Islet precursor cell (in vitro differentiated cells): ENCODE data around the gene VMO1.
A peak's percentile ranks its signal among the peaks of the same experiment; 100 is the strongest.

Experiments used
- DNase-seq: peaks from one replicate; pipeline ENCODE4 v3.0.0-alpha.2; 2018

The VMO1 gene

DNA sequence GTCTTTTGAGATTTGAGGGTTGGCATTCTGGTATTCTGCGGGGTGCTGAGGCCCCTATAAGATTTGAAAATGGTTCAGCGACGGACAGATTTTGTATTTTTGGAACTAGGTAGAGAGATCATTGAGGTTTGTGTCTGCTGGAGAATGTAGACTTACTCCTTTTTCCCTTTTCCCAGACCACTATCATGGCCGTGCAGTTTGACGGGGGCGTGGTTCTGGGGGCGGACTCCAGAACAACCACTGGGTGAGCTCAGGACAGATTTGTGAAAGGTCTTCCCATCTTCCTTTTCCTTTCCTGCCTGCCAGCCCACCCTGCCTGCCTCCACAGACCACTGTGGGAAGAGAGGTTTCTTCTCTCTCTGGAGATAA lies 10.4 kb upstream of the VMO1 start:
- peak; percentile 84 for DNase-seq

DNA sequence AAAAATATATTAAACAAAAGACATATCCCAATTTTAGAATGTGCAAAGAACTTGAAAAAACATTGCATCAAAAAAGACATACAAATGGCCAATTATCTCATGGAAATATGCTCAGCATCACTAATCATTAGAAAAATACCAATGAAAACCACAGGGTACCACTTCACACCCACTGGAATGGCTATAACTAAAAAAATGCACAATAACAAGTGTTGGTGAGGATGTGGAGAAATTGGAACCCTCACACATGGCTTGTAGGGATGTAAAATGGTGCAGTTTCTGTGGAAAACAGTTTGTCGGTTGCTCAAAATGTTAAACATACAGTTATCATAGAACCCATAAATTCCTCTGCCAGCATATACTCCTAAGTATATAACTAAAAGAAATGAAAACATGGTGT lies 9.0 kb upstream of the VMO1 start:
- DNase-seq: no peak

DNA sequence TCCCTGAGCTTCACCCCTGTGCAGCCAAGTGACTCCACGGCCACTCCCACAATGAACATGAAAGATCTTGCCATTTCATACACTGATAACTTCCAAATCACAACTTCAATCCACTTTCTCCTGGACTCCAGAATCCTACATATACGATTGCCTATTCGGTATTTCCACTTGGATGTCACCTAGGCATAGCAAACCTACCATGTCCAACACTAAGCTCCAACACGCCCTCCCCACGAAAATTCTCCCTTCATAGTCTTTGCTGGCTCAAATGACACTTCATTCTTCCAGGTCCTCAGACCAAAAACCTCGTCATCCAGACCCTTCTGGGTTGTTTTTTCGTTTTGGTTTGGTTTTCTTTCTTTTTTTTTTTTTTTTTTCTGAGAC lies 4.5 kb upstream of the VMO1 start:
- no peak for DNase-seq

DNA sequence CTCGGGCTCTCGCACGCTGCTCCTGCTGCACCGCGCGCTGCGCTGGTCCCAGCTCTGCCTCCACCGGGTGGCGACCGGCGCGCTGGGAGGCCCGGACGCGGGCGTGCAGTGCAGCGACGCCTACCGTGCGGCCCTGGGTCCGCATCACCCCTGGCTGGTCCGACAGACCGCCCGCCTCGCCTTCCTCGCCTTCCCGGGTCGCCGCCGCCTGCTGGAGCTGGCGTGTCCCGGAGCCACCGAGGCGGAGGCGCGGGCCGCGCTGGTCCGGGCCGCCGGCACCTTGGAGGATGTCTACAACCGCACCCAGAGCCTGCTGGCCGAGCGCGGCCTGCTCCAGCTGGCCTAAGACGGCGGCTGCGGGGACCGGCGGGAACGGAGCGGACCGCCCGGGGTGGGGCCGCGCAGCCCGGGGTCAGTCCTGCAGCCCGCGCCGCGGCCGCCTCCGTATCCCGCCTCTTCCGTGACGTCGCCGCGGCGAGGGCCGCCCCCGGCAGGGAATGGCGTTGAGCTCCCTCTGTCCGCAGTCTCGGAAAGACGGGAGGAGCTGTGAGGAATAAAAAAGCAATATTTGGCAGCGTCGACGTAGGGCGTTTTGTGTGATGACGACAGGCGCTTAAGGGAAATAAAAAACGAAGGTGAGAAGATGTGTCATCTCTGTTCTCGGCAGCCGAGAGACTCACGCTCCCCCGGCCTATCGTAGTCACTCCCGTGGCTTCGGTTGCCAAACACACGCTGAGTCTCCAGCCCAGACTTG lies 4.0 kb upstream of the VMO1 start:
- DNase-seq: peak; percentile 98

DNA sequence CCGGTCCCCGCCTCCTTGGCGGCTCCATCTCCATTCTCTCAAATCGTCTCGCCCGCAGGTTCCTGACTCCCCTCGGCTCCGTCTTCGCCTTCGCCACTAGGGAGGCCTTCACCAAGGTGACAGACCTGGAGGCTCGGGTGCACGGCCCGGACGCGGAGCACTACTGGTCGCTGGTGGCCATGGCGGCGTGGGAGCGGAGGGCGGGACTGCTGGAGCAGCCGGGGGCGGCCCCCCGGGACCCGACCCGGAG lies 3.5 kb upstream of the VMO1 start:
- no peak for DNase-seq

DNA sequence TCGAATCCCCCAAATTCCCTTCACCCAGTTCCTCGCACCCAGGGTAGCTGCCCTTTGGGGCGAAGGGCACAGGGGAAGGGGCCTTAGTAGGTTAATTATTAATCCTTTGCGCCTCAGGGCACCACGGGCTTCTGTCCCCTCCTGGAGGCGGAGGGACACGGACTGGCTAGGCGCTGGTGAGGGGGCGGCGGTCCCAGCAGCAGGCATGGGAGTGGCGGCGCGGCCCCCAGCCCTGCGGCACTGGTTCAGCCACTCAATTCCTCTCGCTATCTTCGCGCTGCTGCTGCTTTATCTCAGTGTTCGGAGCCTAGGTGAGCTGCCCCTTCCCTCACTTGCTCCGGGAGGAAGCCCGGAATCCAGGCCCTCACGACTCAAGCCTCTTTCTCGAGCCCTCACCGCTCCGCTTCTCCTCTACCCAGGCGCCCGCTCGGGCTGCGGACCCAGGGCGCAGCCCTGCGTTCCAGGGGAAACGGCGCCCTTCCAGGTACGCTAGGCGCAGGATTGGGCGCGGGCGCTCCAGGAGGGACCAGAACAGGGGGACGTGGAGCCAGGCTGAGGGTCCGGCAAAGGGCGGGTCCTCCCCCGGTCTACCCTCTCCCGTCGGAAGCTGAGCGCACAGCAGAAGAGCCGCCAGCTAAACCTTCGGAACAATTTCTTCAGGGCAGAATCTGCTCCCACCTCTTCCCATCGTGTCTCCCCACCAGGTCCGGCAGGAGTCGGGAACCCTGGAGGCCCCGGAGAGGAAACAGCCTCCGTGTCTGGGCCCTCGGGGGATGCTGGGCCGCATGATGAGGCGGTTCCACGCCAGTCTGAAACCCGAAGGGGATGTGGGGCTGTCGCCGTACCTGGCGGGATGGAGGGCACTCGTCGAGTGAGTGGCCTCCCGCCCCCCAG lies 2.9 kb upstream of the VMO1 start, which contains the start of gene GLTPD2:
Gene GLTPD2, plus strand, starts transcription at position 158 of the 894 bp plus-strand sequence. Its CDS starts 48 bp downstream, at position 206.
- peak; percentile 76 for DNase-seq

DNA sequence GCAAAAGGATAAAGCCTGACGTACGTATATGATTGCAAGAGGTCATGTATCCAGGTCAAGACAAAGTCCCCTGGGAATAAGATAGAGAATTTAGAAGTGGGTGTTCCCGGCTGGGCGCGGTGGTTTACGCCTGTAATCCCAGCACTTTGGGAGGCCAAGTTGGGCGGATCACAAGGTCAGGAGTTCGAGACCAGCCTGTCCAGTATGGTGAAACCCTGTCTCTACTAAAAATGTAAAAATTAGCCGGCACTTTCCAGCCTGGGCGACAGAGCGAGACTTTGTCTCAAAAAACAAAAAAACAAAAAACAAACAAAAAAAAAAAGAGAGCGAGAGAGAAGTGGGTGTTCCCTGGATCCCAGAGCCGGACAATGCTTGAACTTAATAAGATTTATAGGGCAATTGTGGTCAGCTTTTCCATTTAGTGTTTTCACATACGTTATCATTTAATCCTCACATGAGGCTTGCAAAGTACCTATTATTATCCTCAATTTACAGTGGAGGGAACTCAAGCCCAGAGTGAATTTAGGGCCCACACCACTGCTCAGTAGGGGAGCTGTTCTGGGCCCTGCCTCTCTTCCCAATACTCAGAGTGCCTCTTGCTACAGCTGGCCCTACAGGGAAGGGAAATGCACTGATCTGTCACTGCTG lies 2.1 kb upstream of the VMO1 start:
- DNase-seq: no peak

DNA sequence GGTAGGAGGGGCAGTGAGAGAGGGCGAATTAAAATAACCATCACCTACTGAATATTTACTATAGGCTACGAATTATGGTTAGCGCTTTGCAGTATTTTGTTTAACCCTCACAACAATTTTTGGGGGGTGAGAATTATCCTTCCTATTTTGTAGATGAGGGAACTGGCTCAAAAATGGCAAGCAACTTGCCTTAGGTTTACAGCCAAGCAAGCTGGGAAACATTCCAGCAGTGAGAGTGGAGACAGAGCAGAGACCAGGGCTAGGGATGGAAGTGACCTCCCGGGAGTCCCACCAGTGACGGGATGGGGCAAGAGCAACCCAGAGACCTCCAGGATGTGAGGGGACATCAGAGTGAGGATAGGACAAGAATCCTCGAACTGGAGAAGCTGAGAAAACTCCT lies 352 bp upstream of the VMO1 start:
- no peak for DNase-seq

DNA sequence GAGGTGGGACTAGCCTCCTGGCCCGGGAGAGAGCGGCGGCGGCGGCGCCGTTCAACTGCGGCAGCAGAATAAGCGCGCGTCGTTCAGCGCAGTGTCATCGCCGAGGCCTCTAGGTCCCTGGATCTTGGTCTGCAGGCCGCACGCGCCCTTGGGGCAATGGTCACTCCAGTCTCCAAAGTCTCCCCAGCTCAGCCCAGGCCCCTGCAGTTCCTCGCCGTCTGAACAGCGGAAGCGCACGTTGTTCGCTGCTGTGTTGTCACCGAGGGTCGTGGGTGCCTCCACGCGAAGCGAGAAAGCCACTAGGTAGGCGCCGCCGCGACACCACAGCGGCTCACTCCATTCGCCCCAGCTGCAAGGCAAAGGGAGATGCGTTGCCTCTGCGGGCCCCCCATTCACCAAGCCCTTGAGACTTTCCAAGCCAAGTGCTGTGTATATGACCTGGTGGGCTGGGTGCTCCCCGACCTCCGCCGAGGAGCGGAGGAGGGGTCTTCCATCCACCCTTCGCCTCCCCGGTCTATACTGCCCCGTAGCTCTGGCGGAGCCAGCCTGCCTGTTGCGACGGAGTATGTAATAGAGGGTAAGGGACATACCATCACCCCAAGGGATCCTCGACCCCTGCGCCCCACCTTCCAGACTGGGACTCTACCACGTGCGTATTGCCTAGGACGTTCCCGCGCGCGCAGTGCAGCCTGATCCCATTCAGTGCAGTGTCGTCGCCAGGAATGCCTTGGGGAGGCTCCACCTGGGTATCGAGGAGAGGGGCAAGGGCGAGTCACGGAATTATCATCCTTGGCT lies 656 bp downstream of the VMO1 start:
- DNase-seq: no peak

DNA sequence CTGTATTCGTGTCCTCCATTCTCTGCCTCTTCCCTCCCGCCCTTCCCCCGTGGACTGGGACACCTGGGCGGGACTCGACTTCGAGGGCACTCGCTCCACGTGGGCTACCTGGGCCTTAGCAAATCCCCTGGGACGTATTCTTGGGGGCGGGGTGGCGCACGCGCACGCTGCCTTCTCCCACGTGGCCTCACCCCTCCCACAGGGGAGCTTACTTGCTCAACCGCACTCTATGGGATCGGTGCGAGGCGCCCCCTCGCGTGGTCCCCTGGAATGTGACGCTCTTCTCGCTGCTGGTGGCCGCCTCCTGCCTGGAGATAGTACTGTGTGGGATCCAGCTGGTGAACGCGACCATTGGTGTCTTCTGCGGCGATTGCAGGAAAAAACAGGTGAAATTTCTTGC lies 3.5 kb downstream of the VMO1 start:
- no peak for DNase-seq

DNA sequence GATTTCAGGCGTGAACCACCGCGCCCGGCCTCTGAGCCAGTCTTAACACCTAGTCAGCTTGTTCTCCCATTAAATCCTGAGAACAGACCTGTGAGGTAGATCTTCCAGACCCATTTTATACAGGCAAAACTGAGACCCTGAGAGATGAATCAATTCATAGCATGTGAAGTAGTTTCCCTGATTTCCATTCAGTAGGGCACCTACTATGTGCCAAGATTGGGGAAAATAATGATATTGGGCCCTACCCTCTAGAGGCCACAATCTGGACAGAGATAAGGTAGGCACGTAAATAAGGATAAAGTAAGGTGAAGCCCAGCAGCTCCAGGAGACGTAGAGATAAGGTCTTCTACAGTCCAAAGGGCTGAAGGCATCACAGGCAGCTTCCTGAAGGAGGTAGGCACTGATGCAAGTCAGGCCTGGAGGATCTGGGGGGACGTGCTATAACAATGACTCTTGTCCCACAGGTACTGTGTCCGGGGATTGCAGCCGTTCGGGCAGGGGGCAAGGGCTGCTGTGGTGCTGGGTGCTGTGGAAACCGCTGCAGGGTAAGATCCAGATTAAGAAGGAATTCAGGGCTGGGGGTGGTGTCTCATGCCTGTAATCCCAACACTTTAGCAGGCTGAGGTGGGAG lies 5.7 kb downstream of the VMO1 start:
- no peak for DNase-seq

DNA sequence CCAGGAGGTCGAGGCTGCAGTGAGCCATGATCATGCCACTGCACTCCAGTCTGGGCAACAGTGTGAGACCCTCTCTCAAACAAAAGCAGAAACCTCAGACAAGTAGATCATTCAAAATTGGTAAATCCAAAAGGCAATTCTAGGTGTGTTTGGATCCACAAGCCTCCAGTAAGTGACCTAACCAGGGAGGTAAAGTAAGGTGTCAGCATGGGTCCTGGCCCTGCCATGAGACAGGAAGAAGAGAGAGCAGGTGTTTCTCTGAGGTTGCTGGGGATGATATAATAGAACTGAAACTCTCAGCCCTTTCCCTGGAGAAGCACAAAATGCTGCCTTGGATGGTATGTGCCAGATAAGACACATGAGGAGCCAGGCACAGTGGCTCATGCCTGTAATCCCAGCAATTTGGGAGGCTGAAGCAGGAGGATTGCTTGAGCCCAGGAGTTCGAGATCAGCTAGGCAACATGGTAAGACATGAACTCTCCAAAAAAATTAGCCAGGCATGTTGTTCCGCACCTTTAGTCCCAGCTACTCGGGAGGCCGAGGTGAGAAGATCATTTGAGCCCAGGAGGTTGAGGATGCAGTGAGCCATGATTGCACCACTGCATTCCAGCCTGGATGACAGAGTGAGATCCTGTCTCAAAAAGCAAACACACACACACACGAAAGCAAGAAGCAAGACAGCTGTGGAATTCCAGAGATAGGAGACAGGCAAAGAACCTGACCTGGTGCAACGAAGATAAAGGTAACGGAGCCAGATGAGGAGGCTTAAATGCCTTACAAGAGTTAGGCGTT lies 8.0 kb downstream of the VMO1 start:
- peak; percentile 67 for DNase-seq

DNA sequence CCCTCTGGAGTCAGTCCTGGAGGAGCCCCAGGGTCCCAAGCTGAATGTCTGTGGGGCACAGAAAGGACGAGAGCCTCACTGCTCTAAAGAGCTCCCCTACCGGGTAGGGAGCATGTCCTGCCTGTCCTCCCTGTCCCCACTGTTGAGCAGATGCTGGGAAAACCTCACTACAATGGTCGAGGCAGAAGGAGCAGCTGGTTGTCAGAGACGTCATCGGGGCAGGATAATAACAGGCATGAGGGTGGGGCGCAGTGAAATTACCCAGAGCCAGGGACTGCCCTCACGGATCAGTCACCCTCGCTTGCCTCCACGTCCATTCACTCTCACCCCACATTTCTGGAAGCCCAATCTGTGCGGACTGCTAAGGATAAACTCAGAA lies 13.9 kb downstream of the VMO1 start:
- DNase-seq: no peak

DNA sequence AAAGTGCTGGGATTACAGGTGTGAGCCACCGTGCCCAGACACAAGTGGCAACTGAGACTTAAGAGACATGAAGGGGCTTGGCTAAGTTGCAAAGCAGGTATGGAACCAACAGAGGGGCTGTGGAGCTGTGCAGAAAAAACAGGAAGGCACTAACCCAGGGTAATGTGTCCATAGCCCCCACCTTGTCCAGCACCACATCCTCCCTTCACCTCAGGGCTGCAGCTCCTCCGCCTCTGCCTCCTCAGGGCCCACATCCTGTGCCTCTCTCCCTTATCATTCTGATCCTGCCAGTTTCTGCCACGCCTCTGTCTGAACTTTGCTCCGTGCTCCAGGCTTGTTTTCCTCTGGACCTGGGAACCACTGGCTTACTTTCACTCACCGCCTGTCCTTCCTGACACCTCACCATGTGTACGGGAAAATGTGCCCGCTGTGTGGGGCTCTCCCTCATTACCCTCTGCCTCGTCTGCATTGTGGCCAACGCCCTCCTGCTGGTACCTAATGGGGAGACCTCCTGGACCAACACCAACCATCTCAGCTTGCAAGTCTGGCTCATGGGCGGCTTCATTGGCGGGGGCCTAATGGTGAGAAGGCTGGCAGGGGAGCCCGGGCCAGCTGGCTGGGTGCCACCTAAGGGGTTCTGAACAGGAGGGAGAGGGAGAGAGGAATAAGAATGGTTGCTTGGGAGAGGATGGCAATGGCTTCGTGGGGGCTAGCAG lies 14.5 kb downstream of the VMO1 start, which contains the start of gene TM4SF5:
Gene TM4SF5, plus strand, starts transcription at position 368 of the 716 bp plus-strand sequence. Its CDS starts 37 bp downstream, at position 405.
- no peak for DNase-seq

DNA sequence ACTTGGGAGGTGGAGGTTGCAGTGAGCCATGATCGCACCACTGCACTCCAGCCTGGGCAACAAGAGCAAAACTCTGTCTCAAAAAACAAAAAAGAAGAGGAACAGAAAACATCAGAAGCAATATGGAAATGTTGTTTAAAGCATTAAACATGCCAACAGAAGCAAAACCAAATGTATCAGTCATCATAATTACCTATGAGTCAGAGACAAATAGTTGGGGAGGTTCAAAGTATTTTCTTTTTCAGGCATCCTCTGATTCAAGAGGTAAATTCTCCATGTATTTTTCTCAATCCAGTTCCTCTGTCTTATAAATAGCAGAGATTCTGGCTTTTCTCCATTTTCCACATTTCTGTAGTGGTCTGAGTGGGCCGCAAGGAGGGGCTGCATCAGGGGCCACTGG lies 16.5 kb downstream of the VMO1 start:
- DNase-seq: no peak

DNA sequence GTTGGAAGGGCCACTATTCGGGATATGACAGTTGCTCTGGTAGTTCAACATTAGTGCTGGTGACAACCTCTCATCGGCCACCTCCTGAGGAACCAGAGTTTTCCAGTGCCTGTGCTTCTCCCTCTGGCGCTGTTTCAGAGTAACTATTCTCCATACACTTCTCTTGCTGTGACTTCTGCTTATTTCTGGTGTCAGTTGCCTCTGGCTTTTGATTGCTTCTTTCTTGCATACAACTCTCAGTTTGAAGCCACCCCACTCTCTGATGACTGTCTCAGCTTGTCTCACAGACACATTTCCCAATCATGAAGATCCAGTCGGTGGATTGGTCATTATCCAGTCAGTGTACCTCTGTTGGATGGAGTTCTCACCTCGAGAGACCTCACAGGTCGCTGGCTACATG lies 17.9 kb downstream of the VMO1 start:
- no peak for DNase-seq

DNA sequence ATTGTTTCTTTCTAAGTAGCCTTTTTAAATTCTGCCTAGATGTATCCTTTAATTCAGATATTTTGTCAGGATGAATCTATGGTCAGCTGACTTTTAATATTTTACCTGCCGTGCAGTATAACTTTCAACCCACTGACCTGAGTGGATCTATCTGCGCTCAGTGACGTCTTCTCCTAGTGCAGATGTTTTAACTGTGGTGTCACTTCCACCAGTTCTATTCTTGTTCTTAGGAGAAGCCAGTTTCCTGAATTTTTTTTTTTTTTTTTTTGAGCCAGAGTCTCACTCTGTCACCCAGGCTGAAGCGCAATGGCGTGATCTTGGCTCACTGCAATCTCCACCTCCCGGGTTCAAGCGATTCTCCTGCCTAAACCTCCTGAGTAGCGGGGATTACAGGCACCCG lies 19.4 kb downstream of the VMO1 start:
- DNase-seq: no peak

DNA sequence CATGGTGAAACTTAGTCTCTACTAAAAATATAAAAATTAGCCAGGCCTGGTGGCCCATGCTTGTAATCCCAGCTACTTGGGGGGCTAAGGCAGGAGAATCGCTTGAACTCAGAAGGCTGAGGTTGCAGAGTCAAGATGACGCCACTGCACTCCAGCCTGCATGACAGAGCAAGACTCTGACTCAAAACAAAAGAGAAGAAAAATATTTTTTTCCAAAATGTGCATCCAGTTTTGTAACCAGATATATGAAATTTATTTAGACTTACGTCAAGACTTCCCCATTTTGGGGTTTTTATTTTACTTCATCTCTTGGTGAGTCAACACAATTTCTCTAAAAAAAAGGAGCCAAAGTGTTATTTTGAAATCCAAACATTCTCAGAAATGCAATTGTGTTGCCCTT lies 20.0 kb downstream of the VMO1 start:
- no peak for DNase-seq

DNA sequence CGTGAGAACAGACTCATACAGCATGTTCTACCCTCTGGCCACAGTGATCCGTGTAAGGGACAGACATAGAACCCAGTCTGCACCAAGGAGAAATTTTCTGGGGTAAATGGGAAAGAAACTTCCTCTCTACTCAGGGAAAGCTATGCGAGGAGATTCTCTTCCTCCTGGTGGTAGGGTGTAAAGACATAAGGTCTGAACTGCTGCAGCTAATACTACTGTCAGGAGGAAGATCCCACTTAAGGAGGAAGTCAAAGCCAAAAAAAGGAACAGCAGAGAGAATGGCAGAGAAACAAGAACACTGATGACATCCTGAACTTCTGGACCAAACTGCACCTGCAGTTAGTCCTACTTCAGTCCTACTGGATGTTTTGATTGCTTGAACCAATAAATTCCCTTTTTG lies 21.6 kb downstream of the VMO1 start:
- no peak for DNase-seq

DNA sequence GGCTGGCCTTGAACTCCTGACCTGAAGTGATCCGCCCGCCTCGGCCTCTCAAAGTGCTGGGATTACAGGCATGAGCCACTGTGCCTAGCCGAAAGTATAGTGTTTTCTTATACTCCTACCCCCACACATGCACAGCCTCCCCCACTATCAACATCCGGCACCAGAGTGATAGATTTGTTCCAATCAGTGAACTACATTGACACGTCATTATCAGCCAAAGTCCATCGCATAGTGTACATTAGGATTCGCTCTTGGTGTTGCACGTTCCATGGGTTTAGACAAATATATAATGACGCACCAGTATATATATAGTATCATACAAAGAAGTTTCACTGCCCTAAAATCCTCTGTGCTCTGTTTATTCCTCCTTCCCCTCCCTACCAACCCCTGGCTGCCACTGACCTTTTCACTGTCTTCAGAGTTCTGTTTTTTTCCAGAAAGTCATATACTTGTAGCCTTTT lies 26.4 kb downstream of the VMO1 start:
- DNase-seq: no peak

DNA sequence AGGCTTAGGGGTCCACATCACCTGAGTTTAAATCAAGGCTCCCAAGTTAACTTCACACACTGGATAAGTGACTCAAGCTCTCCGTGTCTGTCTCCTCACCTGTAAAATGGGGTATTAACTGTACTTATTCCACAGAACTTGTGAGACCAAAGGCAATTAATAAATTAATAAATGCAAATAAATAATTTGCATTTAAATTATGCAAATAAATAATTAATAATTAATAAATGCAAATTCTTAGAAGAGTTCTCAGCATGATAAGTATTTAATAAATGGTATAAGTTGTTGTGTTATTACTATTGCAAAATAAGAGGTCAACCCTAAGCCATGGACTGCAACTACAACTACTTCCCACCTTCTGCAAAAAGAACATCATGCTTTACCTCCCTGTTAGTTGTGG lies 32.8 kb downstream of the VMO1 start:
- DNase-seq: no peak
